CD8-positive, alpha-beta memory T cell (primary cell): ENCODE data around the gene FARP2. TPM values are rescaled to one million over a fixed set of nuclear protein-coding genes. Genes with fewer than 3 reads are reported as not detected.

Source experiments
- CTCF ChIA-PET: fragments of 350-600 bp; sonication (Branson Sonifier 250); formaldehyde crosslinking; loops from one replicate; lab custom pipeline; 2021; ENCODE audit warnings: antibody characterized with exemption; lab: Charles Lee
- POLR2A ChIA-PET: fragments of 350-600 bp; sonication (Branson Sonifier 250); formaldehyde crosslinking; loops from one replicate; lab custom pipeline; 2021; ENCODE audit warnings: antibody characterized with exemption; lab: Charles Lee
- DNase-seq, 5 donors: peaks; one replicate each; pipeline versions ENCODE4 v3.0.0 to v3.0.0-alpha.2; 2020 to 2022; ENCODE audit warnings: mixed read lengths in 1 of 5
- H3K27ac ChIP-seq: one replicate; pipeline ENCODE4 v1.7.0; 2013; ENCODE audit warnings: low read depth, mild to moderate bottlenecking, low read length, moderate library complexity
- H3K27me3 ChIP-seq: 2 replicates; pipeline ENCODE4 v1.7.0; 2013; ENCODE audit warnings: low read length, mild to moderate bottlenecking; ENCODE audit not compliant: insufficient read depth, poor library complexity, severe bottlenecking
- H3K36me3 ChIP-seq: 2 replicates; pipeline ENCODE4 v1.7.0; 2013; ENCODE audit warnings: mild to moderate bottlenecking, low read length, moderate library complexity; ENCODE audit not compliant: insufficient read depth
- H3K4me1 ChIP-seq: 2 replicates; pipeline ENCODE4 v1.7.0; 2013; ENCODE audit warnings: mild to moderate bottlenecking, low read length, moderate library complexity; ENCODE audit not compliant: insufficient read depth
- H3K4me3 ChIP-seq: 2 replicates; pipeline ENCODE4 v1.7.0; 2013; ENCODE audit warnings: mild to moderate bottlenecking, low read length
- H3K9me3 ChIP-seq: 2 replicates; pipeline ENCODE4 v1.7.0; 2013; ENCODE audit warnings: mild to moderate bottlenecking, low read length
- H3K27ac Mint-ChIP-seq, 8 donors: one replicate each; pipeline ENCODE4 v1.8.0; 2020 to 2021; ENCODE audit warnings: mixed read lengths in 8 of 8, mild to moderate bottlenecking in 6 of 8, inconsistent platforms in 3 of 8, moderate library complexity in 3 of 8
- H3K27me3 Mint-ChIP-seq, 2 donors: one replicate each; pipeline ENCODE4 v1.8.0; 2020 to 2021; ENCODE audit warnings: mixed read lengths in 2 of 2, mild to moderate bottlenecking in 1 of 2, moderate library complexity in 1 of 2
- H3K36me3 Mint-ChIP-seq, 3 donors: one replicate each; pipeline ENCODE4 v1.8.0; 2020 to 2021; ENCODE audit warnings: mixed read lengths in 3 of 3, inconsistent platforms in 1 of 3, mild to moderate bottlenecking in 1 of 3
- H3K4me1 Mint-ChIP-seq, 3 donors: one replicate each; pipeline ENCODE4 v1.8.0; 2020 to 2021; ENCODE audit warnings: mixed read lengths in 3 of 3, inconsistent platforms in 1 of 3, mild to moderate bottlenecking in 1 of 3
- H3K4me3 Mint-ChIP-seq, 7 donors: one replicate each; pipeline ENCODE4 v1.8.0; 2020 to 2021; ENCODE audit warnings: mixed read lengths in 7 of 7, mild to moderate bottlenecking in 6 of 7, moderate library complexity in 4 of 7, inconsistent platforms in 2 of 7
- H3K9me3 Mint-ChIP-seq, 5 donors: one replicate each; pipeline ENCODE4 v1.8.0; 2020 to 2022; ENCODE audit warnings: mixed read lengths in 5 of 5, mild to moderate bottlenecking in 3 of 5, moderate library complexity in 2 of 5, inconsistent platforms in 1 of 5
- polyA plus RNA-seq: library from polyadenylated mRNA; unstranded; fragments of 300-500 nt; fragmentation: Illumina TruSeq; gene quantifications from one replicate; pipeline ENCODE4 v1.2.3, GENCODE V29; 2021
- total RNA-seq, 2 experiments: library from RNA; stranded (reverse); gene quantifications; one replicate each; pipeline ENCODE4 v1.2.3, GENCODE V29; 2021

FARP2 gene
- total and polyA plus RNA-seq, 3 experiments from 2014 or later = 10.4 to 36.0 (median 32.8) TPM

- H3K27me3 Mint-ChIP-seq = peaks cover 7 to 17% of the 10 kb centered on the region in 2 donors
- H3K27ac ChIP-seq = no peak overlapping the region
- peaks cover 3% of the 10 kb centered on the region for H3K27me3 ChIP-seq
- no peak overlapping the region for H3K27ac Mint-ChIP-seq
- peaks cover 0 to 6% (median 0%) of the 10 kb centered on the region in 3 donors for H3K36me3 Mint-ChIP-seq
- ChIA-PET CTCF (no interaction called here), POLR2A (no interaction called here)
- no peaks in the 10 kb centered on the region for H3K4me1 ChIP-seq
- H3K4me1 Mint-ChIP-seq = peaks cover 0 to 2% (median 0%) of the 10 kb centered on the region in 3 donors
- H3K9me3 ChIP-seq = no peaks in the 10 kb centered on the region
- no peaks in the 10 kb centered on the region for H3K9me3 Mint-ChIP-seq
- no peak overlapping the region for H3K4me3 ChIP-seq
- DNase-seq = no peak
- no peaks in the 10 kb centered on the region for H3K36me3 ChIP-seq
- no peak overlapping the region for H3K4me3 Mint-ChIP-seq
Observed at GRCh38 chr2:241468476-241468781, 112.3 kb downstream of the FARP2 start.

GRCh38 chr2:241469746-241470145 lies 113.7 kb downstream of the FARP2 start:
- DNase-seq = no peak
- POLR2A ChIA-PET = no interaction called here
- no peak overlapping the region for H3K27ac ChIP-seq

GRCh38 chr2:241473399-241473798 lies 117.3 kb downstream of the FARP2 start:
- Histone ChIP-seq H3K4me3 (no peak overlapping the region), H3K36me3 (no peaks in the 10 kb centered on the region), H3K4me1 (no peaks in the 10 kb centered on the region), H3K27ac (no peak overlapping the region), H3K27me3 (peaks cover 5% of the 10 kb centered on the region), H3K9me3 (no peaks in the 10 kb centered on the region)
- Mint-ChIP-seq H3K4me3 (no peak overlapping the region), H3K4me1 (peaks cover 0 to 2% (median 0%) of the 10 kb centered on the region in 3 donors), H3K27me3 (peaks cover 12 to 18% of the 10 kb centered on the region in 2 donors), H3K27ac (no peak overlapping the region), H3K36me3 (peaks cover 3 to 8% (median 4%) of the 10 kb centered on the region in 3 donors), H3K9me3 (no peaks in the 10 kb centered on the region)
- CTCF ChIA-PET = no interaction called here
- POLR2A ChIA-PET = no interaction called here
- no peak for DNase-seq

More at GRCh38 chr2:241469746-241470145, 113.7 kb downstream of the FARP2 start:
- Mint-ChIP-seq H3K4me1 (peaks cover 0 to 2% (median 0%) of the 10 kb centered on the region in 3 donors), H3K4me3 (no peak overlapping the region), H3K27ac (peak overlapping the region in 1 of 8 donors; percentile 26), H3K27me3 (peaks cover 12 to 18% of the 10 kb centered on the region in 2 donors), H3K9me3 (no peaks in the 10 kb centered on the region), H3K36me3 (peaks cover 0 to 6% (median 0%) of the 10 kb centered on the region in 3 donors)
- Histone ChIP-seq H3K36me3 (no peaks in the 10 kb centered on the region), H3K9me3 (no peaks in the 10 kb centered on the region), H3K27me3 (peaks cover 5% of the 10 kb centered on the region), H3K4me3 (no peak overlapping the region), H3K4me1 (no peaks in the 10 kb centered on the region)
- CTCF ChIA-PET = no interaction called here

DNA sequence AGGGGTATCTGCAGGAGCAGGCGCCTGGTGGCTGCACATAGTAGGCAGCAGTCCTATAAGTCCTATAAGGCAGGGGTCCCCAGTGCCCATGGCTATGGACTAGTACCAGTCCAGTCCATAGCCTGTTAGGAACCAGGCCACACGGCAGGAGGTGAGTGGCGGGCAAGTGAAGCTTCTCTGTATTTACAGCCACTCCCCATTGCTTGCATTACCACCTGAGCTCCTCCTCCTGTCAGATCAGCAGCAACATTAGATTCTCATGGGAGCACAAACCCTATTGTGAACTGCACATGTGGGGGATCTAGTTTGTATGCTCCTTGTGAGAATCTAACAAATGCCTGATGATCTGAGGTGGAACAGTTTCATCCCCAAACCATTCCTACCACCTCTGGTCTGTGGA lies 119.2 kb downstream of the FARP2 start:
- CTCF ChIA-PET = no interaction called here
- Histone ChIP-seq H3K4me1 (no peaks in the 10 kb centered on the region), H3K36me3 (no peaks in the 10 kb centered on the region), H3K9me3 (no peaks in the 10 kb centered on the region), H3K27ac (no peak overlapping the region), H3K27me3 (peaks cover 5% of the 10 kb centered on the region), H3K4me3 (no peak overlapping the region)
- POLR2A ChIA-PET = no interaction called here
- Mint-ChIP-seq H3K27me3 (peaks cover 10 to 18% of the 10 kb centered on the region in 2 donors), H3K9me3 (no peaks in the 10 kb centered on the region), H3K36me3 (peaks cover 4 to 9% (median 9%) of the 10 kb centered on the region in 3 donors), H3K27ac (no peak overlapping the region), H3K4me3 (no peak overlapping the region), H3K4me1 (peaks cover 0 to under 1% (median 0%) of the 10 kb centered on the region in 3 donors)
- no peak for DNase-seq

GRCh38 chr2:241478166-241478565 lies 122.1 kb downstream of the FARP2 start:
- no peak for DNase-seq
- peaks cover 3 to 8% of the 10 kb centered on the region in 2 donors for H3K27me3 Mint-ChIP-seq
- CTCF ChIA-PET = no interaction called here
- no peak overlapping the region for H3K4me3 Mint-ChIP-seq
- H3K36me3 Mint-ChIP-seq = peaks cover 4 to 9% (median 5%) of the 10 kb centered on the region in 3 donors
- no peak overlapping the region for H3K4me3 ChIP-seq
- no peaks in the 10 kb centered on the region for H3K36me3 ChIP-seq
- H3K4me1 ChIP-seq = no peaks in the 10 kb centered on the region
- H3K9me3 ChIP-seq = no peaks in the 10 kb centered on the region
- POLR2A ChIA-PET = no interaction called here
- no peaks in the 10 kb centered on the region for H3K4me1 Mint-ChIP-seq
- no peak overlapping the region for H3K27ac Mint-ChIP-seq
- peaks cover 4% of the 10 kb centered on the region for H3K27me3 ChIP-seq
- no peak overlapping the region for H3K27ac ChIP-seq
- no peaks in the 10 kb centered on the region for H3K9me3 Mint-ChIP-seq

DNA sequence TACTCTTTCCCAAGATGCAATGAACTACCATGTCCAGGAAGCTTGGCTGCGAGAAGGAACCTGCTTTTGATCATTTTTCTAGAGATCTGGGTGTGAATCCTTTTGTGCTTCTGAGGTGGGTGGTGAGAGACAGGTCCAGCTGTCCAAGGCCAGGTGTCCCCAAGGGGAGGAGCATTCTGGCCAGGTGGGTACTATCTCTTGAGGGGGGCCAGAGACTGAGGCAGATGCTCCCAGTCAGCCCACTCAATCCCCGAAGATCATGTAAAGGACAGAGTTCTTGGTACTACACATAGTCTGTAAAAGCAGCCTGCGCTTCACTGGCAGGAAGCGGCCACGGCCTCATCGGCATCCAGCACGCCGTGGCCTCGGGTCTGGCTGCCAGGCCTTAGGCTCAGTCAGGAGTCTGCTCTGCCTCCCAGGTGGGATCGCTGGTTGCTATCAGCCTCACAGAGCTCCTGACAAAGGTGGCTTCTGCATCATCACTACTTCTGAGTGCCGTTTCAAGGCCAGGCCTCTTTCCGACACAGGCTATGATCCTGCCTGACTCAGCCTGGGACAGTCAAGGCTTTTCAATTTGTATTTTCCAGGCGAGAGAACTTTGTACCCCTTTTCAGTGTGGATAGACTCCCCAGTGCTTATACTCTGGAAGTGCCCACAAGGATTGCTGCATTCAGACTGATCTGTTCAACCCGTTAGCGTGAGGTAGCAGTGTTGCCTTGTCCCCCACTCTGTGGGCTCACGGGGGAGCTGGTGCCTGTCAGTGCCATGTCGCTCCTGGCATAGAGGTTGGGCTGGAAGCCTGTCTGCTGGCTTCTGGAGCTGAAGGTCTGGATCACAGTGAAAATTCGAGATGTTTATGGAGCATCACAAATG lies 123.2 kb downstream of the FARP2 start:
- no peaks in the 10 kb centered on the region for H3K4me1 Mint-ChIP-seq
- Histone ChIP-seq H3K4me3 (no peak overlapping the region), H3K9me3 (no peaks in the 10 kb centered on the region), H3K4me1 (no peaks in the 10 kb centered on the region), H3K27ac (no peak overlapping the region), H3K36me3 (no peaks in the 10 kb centered on the region), H3K27me3 (no peaks in the 10 kb centered on the region)
- peaks cover 0 to 3% of the 10 kb centered on the region in 2 donors for H3K27me3 Mint-ChIP-seq
- H3K9me3 Mint-ChIP-seq = no peaks in the 10 kb centered on the region
- H3K27ac Mint-ChIP-seq = no peak overlapping the region
- H3K4me3 Mint-ChIP-seq = no peak overlapping the region
- no peak for DNase-seq
- POLR2A ChIA-PET = no interaction called here
- CTCF ChIA-PET = no interaction called here
- peaks cover 4 to 9% (median 5%) of the 10 kb centered on the region in 3 donors for H3K36me3 Mint-ChIP-seq

DNA sequence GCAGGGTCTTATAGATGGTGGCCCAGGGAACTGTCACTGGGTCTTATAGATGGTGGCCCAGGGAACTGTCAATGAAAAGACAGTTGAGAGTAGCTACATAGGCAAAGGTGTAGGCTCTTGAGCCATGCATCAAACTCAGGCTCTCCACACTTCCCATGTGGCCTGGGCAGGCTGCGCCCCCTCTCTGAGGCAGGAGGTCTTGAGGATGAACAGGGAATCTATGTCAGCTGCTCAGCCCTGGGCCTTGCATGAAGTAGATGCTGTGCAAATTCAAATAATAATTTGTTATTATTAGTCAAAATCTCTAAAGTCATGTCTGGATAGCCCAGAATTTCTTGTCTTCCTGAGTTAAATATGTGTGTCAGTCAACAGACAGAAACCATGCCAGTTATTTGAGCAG lies 125.6 kb downstream of the FARP2 start:
- H3K4me1 Mint-ChIP-seq = no peaks in the 10 kb centered on the region
- H3K27me3 Mint-ChIP-seq = peaks cover 0 to 3% of the 10 kb centered on the region in 2 donors
- no peak for DNase-seq
- Histone ChIP-seq H3K36me3 (no peaks in the 10 kb centered on the region), H3K4me3 (no peak overlapping the region), H3K27ac (no peak overlapping the region), H3K4me1 (no peaks in the 10 kb centered on the region), H3K27me3 (no peaks in the 10 kb centered on the region), H3K9me3 (no peaks in the 10 kb centered on the region)
- H3K27ac Mint-ChIP-seq = peak overlapping the region in 1 of 8 donors; percentile 73
- CTCF ChIA-PET = no interaction called here
- H3K9me3 Mint-ChIP-seq = no peaks in the 10 kb centered on the region
- POLR2A ChIA-PET = no interaction called here
- H3K4me3 Mint-ChIP-seq = no peak overlapping the region
- H3K36me3 Mint-ChIP-seq = peaks cover 4 to 9% (median 5%) of the 10 kb centered on the region in 3 donors

- no peak overlapping the region for H3K27ac Mint-ChIP-seq
- H3K9me3 ChIP-seq = no peaks in the 10 kb centered on the region
- H3K4me3 ChIP-seq = no peak overlapping the region
- CTCF ChIA-PET = no interaction called here
- no peaks in the 10 kb centered on the region for H3K36me3 ChIP-seq
- no peak overlapping the region for H3K4me3 Mint-ChIP-seq
- POLR2A ChIA-PET = no interaction called here
- peaks cover 2 to 8% (median 5%) of the 10 kb centered on the region in 3 donors for H3K36me3 Mint-ChIP-seq
- no peak for DNase-seq
- H3K27me3 Mint-ChIP-seq = peaks cover 0 to 3% of the 10 kb centered on the region in 2 donors
- no peak overlapping the region for H3K27ac ChIP-seq
- H3K9me3 Mint-ChIP-seq = no peaks in the 10 kb centered on the region
- H3K4me1 Mint-ChIP-seq = no peaks in the 10 kb centered on the region
- no peaks in the 10 kb centered on the region for H3K4me1 ChIP-seq
- no peaks in the 10 kb centered on the region for H3K27me3 ChIP-seq
Observed at GRCh38 chr2:241482126-241482955, 126.3 kb downstream of the FARP2 start.
